ENCODE measurements around the gene RALB.

DNA sequence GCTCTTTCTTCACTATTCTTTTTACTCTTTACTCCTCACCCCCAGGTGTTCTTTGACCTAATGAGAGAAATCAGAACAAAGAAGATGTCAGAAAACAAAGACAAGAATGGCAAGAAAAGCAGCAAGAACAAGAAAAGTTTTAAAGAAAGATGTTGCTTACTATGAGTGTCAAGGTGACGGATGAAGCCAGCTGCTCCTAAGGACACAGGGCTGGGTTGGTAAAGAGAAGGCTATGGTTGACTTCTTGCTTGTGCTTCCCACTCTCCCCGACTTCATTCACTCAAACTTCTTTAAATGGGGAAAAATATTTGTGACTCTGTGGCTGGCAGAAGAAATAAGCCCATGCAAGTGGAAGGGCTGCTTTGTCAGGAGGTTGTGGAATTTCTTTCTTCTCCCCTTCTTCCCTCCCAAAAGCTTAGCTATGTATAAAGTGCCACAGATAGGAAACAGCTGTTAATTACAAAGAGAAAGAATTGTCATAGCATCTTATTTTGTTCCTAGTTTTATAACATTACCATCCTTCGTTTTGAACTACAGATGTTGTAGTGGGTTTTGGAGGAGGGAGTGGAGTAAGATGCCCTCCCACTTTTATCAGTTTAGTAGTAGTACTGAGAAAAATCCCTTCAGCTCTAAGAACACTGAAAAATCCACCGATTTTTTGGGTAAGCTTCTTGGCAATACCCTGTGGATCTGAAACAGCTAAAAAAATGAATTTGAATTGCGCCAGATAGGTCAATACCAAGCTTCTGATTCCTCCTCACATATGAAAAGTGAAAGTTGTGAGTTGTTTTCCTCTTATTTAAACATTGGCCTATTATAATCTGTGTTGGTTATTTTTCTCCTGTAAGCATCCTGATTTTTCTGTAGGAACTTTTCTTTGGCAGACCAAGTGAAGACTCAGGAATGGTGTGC, 40.7 kb downstream of the RALB start:
- TF ChIP-seq EZH2 (IDR thresholded peaks at IDR 0.05; ENCODE audit: low read depth, low read length, severe bottlenecking) (no peak), CTCF (IDR thresholded peaks at IDR 0.05; ENCODE audit: control extremely low read depth in 1 of 3, insufficient read depth in 1 of 3, low read depth in 1 of 3, low read length in 3 of 3) (no peak), TAF1 (IDR thresholded peaks at IDR 0.05; ENCODE audit: low read depth, low read length) (no peak), TEAD4 (IDR thresholded peaks at IDR 0.05; ENCODE audit: low read depth, low read length) (no peak), POLR2AphosphoS5 (IDR thresholded peaks at IDR 0.05; ENCODE audit: low read depth, low read length) (no peak), ASH2L (IDR thresholded peaks at IDR 0.05; ENCODE audit: low read length) (no peak), POLR2A (IDR thresholded peaks at IDR 0.05; ENCODE audit: control extremely low read depth in 1 of 2, low read depth in 2 of 2, low read length in 2 of 2) (no peak)
- TF ChIP-seq, protein P1, sequence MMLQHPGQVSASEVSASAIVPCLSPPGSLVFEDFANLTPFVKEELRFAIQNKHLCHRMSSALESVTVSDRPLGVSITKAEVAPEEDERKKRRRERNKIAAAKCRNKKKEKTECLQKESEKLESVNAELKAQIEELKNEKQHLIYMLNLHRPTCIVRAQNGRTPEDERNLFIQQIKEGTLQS (IDR thresholded peaks at IDR 0.05; ENCODE audit: insufficient read depth, low read depth, low read length), result no peak
